Measurements from ENCODE around the gene MCF2L. TPM values are rescaled to one million over a fixed set of nuclear protein-coding genes. Genes with fewer than 3 reads are reported as not detected.

The MCF2L gene
- total RNA-seq, 4 donors from 2014 or later: 46.5 to 89.7 (median 55.0) TPM

GRCh38 chr13:113093580-113094409, 124.8 kb downstream of the MCF2L start:
- 81 to 84% methylated on average over 26 to 29 of the region's 29 CpGs for WGBS, 2 donors
- TF ChIP-seq POLR2A (IDR thresholded peaks at IDR 0.05) (no peak), CTCF (IDR thresholded peaks at IDR 0.05) (no peak)
- DNase-seq (ENCODE audit: low spot score in 2 of 2): no peak
- intact Hi-C loops (cut with DNase I; ENCODE audit: low total_unique reads): no loop called here
- no peak overlapping the region for H3K4me3 ChIP-seq (ENCODE audit: low read depth, poor library complexity, severe bottlenecking)

- DNase-seq (ENCODE audit: low spot score in 2 of 2): no peak
- no peak overlapping the region for H3K4me3 ChIP-seq (ENCODE audit: low read depth, poor library complexity, severe bottlenecking)
- intact Hi-C loops (cut with DNase I; ENCODE audit: low total_unique reads): no loop called here
- TF ChIP-seq CTCF (IDR thresholded peaks at IDR 0.05) (no peak), POLR2A (IDR thresholded peaks at IDR 0.05) (no peak)
- 87 to 89% methylated on average over 12 to 14 of the region's 14 CpGs for WGBS, 2 donors
Observed at GRCh38 chr13:113094410-113094800, 125.4 kb downstream of the MCF2L start.

GRCh38 chr13:113095146-113096051, 126.4 kb downstream of the MCF2L start:
- DNase-seq (ENCODE audit: low spot score in 2 of 2): no peak

GRCh38 chr13:113096052-113096744, 127.2 kb downstream of the MCF2L start:
- TF ChIP-seq CTCF (IDR thresholded peaks at IDR 0.05): no peak
- no peak for TF ChIP-seq POLR2A (IDR thresholded peaks at IDR 0.05)
- intact Hi-C loops (cut with DNase I; ENCODE audit: low total_unique reads): no loop called here
- no peak for DNase-seq (ENCODE audit: low spot score in 2 of 2)
- no peak overlapping the region for H3K4me3 ChIP-seq (ENCODE audit: low read depth, poor library complexity, severe bottlenecking)
- 95% methylated on average over 53 to 59 of the region's 61 CpGs for WGBS, 2 donors

More at GRCh38 chr13:113095146-113096051, 126.4 kb downstream of the MCF2L start:
- WGBS, 2 donors: 86 to 92% methylated on average over 25 of the region's 25 CpGs
- TF ChIP-seq CTCF (IDR thresholded peaks at IDR 0.05) (no peak), POLR2A (IDR thresholded peaks at IDR 0.05) (no peak)
- intact Hi-C loops (cut with DNase I; ENCODE audit: low total_unique reads): no loop called here
- H3K4me3 ChIP-seq (ENCODE audit: low read depth, poor library complexity, severe bottlenecking): no peak overlapping the region

- 89 to 95% methylated on average over 29 to 43 of the region's 52 CpGs for WGBS, 2 donors
- TF ChIP-seq POLR2A (IDR thresholded peaks at IDR 0.05) (no peak), CTCF (IDR thresholded peaks at IDR 0.05) (no peak)
- DNase-seq (ENCODE audit: low spot score in 2 of 2): no peak
- intact Hi-C loops (cut with DNase I; ENCODE audit: low total_unique reads): no loop called here
- H3K4me3 ChIP-seq (ENCODE audit: low read depth, poor library complexity, severe bottlenecking): no peak overlapping the region
Observed at GRCh38 chr13:113096745-113097305, 127.8 kb downstream of the MCF2L start.
